Hepatocyte (in vitro differentiated cells): ENCODE data around the gene GON7.

Source experiments
- EZH2 ChIP-seq: fragments of 200-600 bp; sonication (generic); IDR thresholded peaks from 2 replicates; pipeline ENCODE4 v1.6.1; 2016; ENCODE audit warnings: antibody characterized with exemption, mild to moderate bottlenecking, borderline replicate concordance
- TF ChIP-seq, protein P1 (sequence below): fragments of 200-600 bp; sonication (generic); IDR thresholded peaks from 2 replicates; pipeline ENCODE4 v1.5.1; 2016; ENCODE audit warnings: antibody characterized with exemption, mild to moderate bottlenecking; ENCODE audit not compliant: poor library complexity

DNA sequence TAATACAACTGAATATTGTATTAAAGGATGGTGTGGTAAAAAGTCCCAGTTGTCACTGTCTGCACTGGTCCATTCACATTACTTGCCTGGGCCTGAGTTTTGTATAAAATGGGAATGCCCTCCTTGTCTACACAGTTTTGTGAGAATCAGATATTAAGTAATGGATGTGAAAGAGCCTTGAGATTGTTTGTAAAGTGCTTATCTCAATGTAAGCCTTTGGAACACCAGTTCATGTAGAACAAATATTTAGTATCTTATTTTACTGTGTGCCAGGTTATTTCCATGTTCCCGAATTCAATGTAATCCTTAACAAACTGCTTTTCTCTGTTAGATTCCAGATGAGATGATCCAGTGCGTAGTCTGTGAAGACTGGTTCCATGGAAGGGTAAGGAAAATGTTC lies 7.7 kb upstream of the GON7 start:
- TF ChIP-seq, protein P1, sequence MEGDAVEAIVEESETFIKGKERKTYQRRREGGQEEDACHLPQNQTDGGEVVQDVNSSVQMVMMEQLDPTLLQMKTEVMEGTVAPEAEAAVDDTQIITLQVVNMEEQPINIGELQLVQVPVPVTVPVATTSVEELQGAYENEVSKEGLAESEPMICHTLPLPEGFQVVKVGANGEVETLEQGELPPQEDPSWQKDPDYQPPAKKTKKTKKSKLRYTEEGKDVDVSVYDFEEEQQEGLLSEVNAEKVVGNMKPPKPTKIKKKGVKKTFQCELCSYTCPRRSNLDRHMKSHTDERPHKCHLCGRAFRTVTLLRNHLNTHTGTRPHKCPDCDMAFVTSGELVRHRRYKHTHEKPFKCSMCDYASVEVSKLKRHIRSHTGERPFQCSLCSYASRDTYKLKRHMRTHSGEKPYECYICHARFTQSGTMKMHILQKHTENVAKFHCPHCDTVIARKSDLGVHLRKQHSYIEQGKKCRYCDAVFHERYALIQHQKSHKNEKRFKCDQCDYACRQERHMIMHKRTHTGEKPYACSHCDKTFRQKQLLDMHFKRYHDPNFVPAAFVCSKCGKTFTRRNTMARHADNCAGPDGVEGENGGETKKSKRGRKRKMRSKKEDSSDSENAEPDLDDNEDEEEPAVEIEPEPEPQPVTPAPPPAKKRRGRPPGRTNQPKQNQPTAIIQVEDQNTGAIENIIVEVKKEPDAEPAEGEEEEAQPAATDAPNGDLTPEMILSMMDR: no peak
- no peak for TF ChIP-seq EZH2
